Peyer's patch (tissue), 4 donors: ENCODE results near the gene LCP2.

Source experiments
- POLR2A ChIP-seq, 2 donors: fragments of 450-650 bp; IDR thresholded peaks; one replicate each; pipeline ENCODE4 v1.5.1; 2017; ENCODE audit warnings: antibody characterized with exemption in 2 of 2, mild to moderate bottlenecking in 2 of 2, moderate library complexity in 2 of 2
- TF ChIP-seq, protein P1 (sequence below), 6 experiments: fragments of 450-650 bp in 4 of 6; fragments of 200-600 bp in 2 of 6; sonication (generic) in 1 of 6; IDR thresholded peaks; one replicate each; pipeline ENCODE4 v1.5.1; 2017 to 2019; ENCODE audit warnings: antibody characterized with exemption in 6 of 6, mild to moderate bottlenecking in 3 of 6, moderate library complexity in 1 of 6

DNA sequence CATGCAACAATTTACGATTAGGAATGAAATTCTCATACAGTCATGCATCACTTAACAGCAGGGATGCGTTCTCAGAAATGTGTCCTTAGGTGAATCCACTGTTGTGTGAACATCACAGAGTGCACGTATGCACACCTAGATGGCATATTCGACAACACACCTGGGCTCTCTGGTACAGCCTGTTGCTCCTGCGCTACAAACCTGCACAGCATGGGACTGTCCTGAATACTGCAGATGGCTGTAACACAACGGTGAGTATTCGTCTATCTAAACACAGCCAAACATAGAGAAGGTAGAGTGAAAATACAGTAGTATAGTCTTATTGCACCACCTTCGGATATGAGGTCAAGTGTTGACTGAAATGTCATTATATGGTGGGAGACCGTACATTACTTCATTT is 44.0 kb upstream of the LCP2 start:
- TF ChIP-seq, protein P1, sequence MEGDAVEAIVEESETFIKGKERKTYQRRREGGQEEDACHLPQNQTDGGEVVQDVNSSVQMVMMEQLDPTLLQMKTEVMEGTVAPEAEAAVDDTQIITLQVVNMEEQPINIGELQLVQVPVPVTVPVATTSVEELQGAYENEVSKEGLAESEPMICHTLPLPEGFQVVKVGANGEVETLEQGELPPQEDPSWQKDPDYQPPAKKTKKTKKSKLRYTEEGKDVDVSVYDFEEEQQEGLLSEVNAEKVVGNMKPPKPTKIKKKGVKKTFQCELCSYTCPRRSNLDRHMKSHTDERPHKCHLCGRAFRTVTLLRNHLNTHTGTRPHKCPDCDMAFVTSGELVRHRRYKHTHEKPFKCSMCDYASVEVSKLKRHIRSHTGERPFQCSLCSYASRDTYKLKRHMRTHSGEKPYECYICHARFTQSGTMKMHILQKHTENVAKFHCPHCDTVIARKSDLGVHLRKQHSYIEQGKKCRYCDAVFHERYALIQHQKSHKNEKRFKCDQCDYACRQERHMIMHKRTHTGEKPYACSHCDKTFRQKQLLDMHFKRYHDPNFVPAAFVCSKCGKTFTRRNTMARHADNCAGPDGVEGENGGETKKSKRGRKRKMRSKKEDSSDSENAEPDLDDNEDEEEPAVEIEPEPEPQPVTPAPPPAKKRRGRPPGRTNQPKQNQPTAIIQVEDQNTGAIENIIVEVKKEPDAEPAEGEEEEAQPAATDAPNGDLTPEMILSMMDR (IDR thresholded peaks at IDR 0.05): no peak
- no peak for TF ChIP-seq POLR2A (IDR thresholded peaks at IDR 0.05)
